Right lobe of liver (tissue), 6 donors: ENCODE results near the gene MEIS2. TPM values are rescaled to one million over a fixed set of nuclear protein-coding genes. Genes with fewer than 3 reads are reported as not detected.

Experiments used
- ATAC-seq, 4 donors: fragments of 200-7000 bp; cut with Tn5 transposase; one replicate each; pipeline ENCODE4 v1.9.1; 2020; ENCODE audit warnings: mild to moderate bottlenecking in 4 of 4, moderate library complexity in 4 of 4
- DNase-seq, 3 donors: peaks; one replicate each; pipeline ENCODE4 v3.0.0-alpha.2; 2020
- H3K27ac ChIP-seq, 3 donors: fragments of 200-600 bp; one replicate each; pipeline ENCODE4 v1.8.0; 2022
- H3K27me3 ChIP-seq, 2 donors: fragments of 200-600 bp; one replicate each; pipeline ENCODE4 v1.8.0; 2022
- H3K36me3 ChIP-seq, 4 donors: fragments of 200-600 bp; sonication (generic) in 1 of 4; one replicate each; pipeline versions ENCODE4 v1.5.1 to v1.8.0; 2017 to 2022; ENCODE audit warnings: control low read depth in 1 of 4
- H3K4me1 ChIP-seq, 4 donors: fragments of 200-600 bp; sonication (generic) in 1 of 4; one replicate each; pipeline versions ENCODE4 v1.5.1 to v1.8.0; 2017 to 2022; ENCODE audit warnings: control low read depth in 1 of 4
- H3K4me3 ChIP-seq, 3 donors: fragments of 200-600 bp; one replicate each; pipeline ENCODE4 v1.8.0; 2022
- H3K9me3 ChIP-seq, 4 donors: fragments of 200-600 bp; sonication (generic) in 1 of 4; one replicate each; pipeline versions ENCODE4 v1.5.1 to v1.8.0; 2017 to 2022; ENCODE audit warnings: control low read depth in 1 of 4
- POLR2A ChIP-seq: fragments of 450-650 bp; IDR thresholded peaks from one replicate; pipeline ENCODE4 v1.6.1; 2017; ENCODE audit warnings: antibody characterized with exemption, mild to moderate bottlenecking
- WGBS: methylation state at CpG from one replicate; pipeline ENCODE4 v1.1.6; 2018; ENCODE audit warnings: low coverage, low lambda C conversion rate; ENCODE audit not compliant: insufficient coverage; ENCODE audit errors: missing lambda C conversion rate; 5-methylcytosine and 5-hydroxymethylcytosine counted together
- intact Hi-C, 2 donors: fragments of 100-400 bp; cut with DNase I; formaldehyde crosslinking; loops; one replicate each; pipeline versions ENCODE4 v1.11.2 to v1.14.1; 2022
- total RNA-seq, 6 experiments: library from RNA; depleted of rRNA in 2 of 6; stranded (reverse); fragments of >200 nt in 2 of 6; fragmentation: NEBNext Ultra II Directional in 3 of 6; extraction: Animal tissue kit (Norgen Biotek cat#: 25700) in 3 of 6; gene quantifications; one replicate each; pipeline versions ENCODE4 v1.1.0 to v1.2.4, GENCODE V29; 2016 to 2023
- TF ChIP-seq, protein P1 (sequence below), 4 donors: fragments of 200-600 bp in 3 of 4; fragments of 450-650 bp in 1 of 4; IDR thresholded peaks; one replicate each; pipeline versions ENCODE4 v1.5.1 to v1.8.0; 2016 to 2022; ENCODE audit warnings: antibody characterized with exemption in 4 of 4, mild to moderate bottlenecking in 2 of 4
- donor health status: DM: no; HTN: yes; CAD: no.
- donor health status: DM: no; HTN: no; CAD: no.
- donor health status: DM: no; HTN: no; CAD: no.
- donor health status: DM: no; HTN: yes; CAD: no.
- donor health status: DM: no; HTN: yes; CAD: no.

MEIS2 gene
- total RNA-seq, 6 experiments from 2014 or later = 6.1 to 18.0 (median 7.9) TPM

DNA sequence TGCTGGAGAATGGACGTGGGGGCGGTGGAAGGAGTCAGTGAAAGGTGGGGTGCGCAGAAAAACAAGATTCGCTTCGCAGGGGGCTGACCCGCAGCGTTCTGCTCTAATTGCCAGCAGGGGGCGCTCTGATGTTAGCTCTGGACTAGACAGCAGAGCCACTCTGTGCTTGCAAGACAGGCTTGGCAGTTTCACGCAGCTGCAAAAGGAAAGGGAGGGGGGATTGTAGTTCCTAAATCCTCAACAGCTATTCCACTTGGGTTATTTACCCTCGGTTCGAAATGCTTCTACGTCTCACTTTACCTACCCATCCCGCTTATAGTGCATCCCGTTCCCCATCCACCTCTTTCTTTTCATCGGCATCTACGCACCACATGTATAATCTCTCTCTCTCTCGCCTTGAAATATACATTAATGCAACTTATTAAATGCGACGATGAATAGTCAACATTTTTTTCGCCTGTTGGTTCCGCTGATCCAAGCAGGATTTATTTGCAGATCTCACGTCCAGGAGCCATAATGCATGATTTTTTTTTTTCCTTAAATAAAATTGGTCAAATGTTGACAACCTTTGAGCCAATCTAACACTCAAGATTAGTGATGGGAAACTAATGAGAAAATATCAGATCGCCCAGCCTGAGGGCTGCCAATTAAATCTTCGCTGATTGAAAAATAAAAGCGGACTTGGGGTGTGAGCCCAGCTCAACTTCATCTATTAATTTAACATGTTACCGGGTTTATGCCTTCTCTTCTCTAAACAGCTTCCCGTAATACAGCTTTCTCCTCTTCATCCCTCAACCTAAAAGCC is 216.4 kb downstream of the MEIS2 start:
- H3K4me1 ChIP-seq = peaks cover 0 to 24% (median 0%) of the 10 kb centered on the region in 4 donors
- intact Hi-C loops = loop anchor here (10.0 kb wide), 2 partner anchors 221 to 241 kb away; partner anchors contain the start of gene MEIS2 (in 1 of the 2)

DNA sequence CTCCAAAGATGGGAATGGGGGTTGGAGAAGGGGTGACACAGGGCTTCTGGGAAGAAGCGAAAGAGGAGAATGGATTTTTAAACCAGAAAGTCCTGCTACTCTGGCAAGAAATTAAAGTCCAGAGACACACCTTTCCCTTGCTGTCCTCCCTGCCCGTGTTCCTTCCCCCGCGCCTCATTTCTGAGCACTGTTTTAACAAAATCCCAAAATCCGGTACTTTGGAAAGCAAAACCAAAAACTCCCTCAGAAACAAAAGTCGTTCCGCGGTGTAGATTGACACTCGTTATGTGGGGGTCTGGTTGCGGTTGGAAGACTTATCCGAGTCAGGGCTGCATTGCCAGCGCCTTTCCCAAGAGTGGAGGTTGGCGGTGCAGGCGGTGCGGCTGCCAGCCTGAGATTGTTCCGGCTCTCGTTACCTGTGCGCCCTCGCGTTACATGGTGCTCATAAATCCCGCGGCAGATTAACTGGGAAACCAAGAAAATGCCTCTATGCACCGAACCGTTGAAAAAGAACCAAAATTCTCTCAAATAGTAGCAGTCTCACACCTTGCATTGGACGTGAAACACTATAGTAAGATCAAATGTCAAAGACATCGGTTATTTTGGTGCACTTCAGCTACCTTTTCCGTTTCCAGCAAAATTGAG is 217.7 kb downstream of the MEIS2 start:
- peaks cover 0 to 40% of the 10 kb centered on the region in 2 donors for H3K27me3 ChIP-seq
- H3K36me3 ChIP-seq = no peaks in the 10 kb centered on the region
- TF ChIP-seq, protein P1, sequence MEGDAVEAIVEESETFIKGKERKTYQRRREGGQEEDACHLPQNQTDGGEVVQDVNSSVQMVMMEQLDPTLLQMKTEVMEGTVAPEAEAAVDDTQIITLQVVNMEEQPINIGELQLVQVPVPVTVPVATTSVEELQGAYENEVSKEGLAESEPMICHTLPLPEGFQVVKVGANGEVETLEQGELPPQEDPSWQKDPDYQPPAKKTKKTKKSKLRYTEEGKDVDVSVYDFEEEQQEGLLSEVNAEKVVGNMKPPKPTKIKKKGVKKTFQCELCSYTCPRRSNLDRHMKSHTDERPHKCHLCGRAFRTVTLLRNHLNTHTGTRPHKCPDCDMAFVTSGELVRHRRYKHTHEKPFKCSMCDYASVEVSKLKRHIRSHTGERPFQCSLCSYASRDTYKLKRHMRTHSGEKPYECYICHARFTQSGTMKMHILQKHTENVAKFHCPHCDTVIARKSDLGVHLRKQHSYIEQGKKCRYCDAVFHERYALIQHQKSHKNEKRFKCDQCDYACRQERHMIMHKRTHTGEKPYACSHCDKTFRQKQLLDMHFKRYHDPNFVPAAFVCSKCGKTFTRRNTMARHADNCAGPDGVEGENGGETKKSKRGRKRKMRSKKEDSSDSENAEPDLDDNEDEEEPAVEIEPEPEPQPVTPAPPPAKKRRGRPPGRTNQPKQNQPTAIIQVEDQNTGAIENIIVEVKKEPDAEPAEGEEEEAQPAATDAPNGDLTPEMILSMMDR (IDR thresholded peaks at IDR 0.05) = no peak
- no peak for TF ChIP-seq POLR2A
- ATAC-seq (peak; percentile 45 to 72 (median 58)), DNase-seq (peak in 2 of 3 donors; percentile 46 to 60)
- H3K9me3 ChIP-seq = no peaks in the 10 kb centered on the region
- peak overlapping the region in 2 of 3 donors; percentile 32 to 37 for H3K4me3 ChIP-seq
- 4% methylated on average over 21 of the region's 27 CpGs for WGBS
- H3K4me1 ChIP-seq = peaks cover 0 to 24% (median 0%) of the 10 kb centered on the region in 4 donors
- no peak overlapping the region for H3K27ac ChIP-seq
- intact Hi-C loops = loop anchor here (10.0 kb wide), 2 partner anchors 222 to 242 kb away; partner anchors contain the start of gene MEIS2 (in 1 of the 2)

More for the DNA sequence above, 216.4 kb downstream of the MEIS2 start:
- Histone ChIP-seq H3K36me3 (no peaks in the 10 kb centered on the region), H3K27me3 (peaks cover 0 to 40% of the 10 kb centered on the region in 2 donors), H3K27ac (no peak overlapping the region), H3K4me3 (peak overlapping the region; percentile 9 to 24 (median 17)), H3K9me3 (no peaks in the 10 kb centered on the region)
- TF ChIP-seq, protein P1 (IDR thresholded peaks at IDR 0.05) = peak; percentile 80 to 85 (median 82)
- TF ChIP-seq POLR2A = no peak
- ATAC-seq (peak; percentile 88 to 93 (median 88)), DNase-seq (peak; percentile 89 to 91 (median 90))
- 21% methylated on average over 25 of the region's 27 CpGs for WGBS

DNA sequence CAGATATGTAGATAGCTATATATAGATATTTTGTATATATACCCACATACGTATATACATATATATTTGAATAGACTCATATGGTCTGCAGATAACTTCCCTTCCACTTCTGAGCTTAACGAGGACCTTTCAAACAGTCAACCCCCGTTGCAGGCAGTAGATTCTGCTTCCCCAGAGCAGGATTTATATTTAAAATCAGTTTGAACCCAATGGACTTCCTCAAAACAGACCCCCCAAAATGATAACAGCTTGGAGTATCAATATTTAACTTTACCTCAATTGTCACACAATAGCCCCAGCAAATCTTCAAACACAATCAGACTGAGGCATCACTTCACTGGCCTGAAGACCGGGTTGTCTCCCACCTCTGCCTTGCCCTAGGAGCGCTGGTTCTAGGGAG is 218.3 kb downstream of the MEIS2 start:
- H3K36me3 ChIP-seq = no peaks in the 10 kb centered on the region
- DNase-seq (no peak), ATAC-seq (no peak)
- H3K27ac ChIP-seq = no peak overlapping the region
- TF ChIP-seq, protein P1 (IDR thresholded peaks at IDR 0.05) = no peak
- no peak for TF ChIP-seq POLR2A
- no peaks in the 10 kb centered on the region for H3K9me3 ChIP-seq
- intact Hi-C loops = loop anchor here (10.0 kb wide), 2 partner anchors 223 to 243 kb away; partner anchors contain the start of gene MEIS2 (in 1 of the 2)
- H3K4me1 ChIP-seq = peaks cover 0 to 24% (median 0%) of the 10 kb centered on the region in 4 donors
- H3K27me3 ChIP-seq = peaks cover 0 to 40% of the 10 kb centered on the region in 2 donors
- no peak overlapping the region for H3K4me3 ChIP-seq
- 14% methylated on average over 5 of the region's 5 CpGs for WGBS

DNA sequence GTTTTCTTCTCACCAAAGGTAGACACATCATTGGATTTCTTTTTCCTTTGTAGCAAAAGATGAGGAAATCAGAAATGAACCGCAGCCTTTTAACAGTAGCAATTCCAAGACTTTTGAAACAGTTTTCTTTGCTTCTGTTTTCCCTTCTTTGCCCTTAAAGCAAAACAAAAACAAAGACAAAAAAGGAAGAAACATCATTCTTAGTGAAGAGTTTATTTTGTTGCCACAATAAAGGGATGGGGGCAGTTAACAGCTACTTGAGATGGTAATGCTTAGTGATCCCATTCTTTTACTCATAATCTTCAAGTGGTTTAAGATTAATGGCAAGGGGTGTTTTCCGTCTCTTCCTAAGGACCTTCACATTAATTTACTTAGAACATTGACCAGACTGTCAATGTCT is 218.8 kb downstream of the MEIS2 start:
- Histone ChIP-seq H3K27me3 (peaks cover 0 to 40% of the 10 kb centered on the region in 2 donors), H3K4me3 (no peak overlapping the region), H3K9me3 (no peaks in the 10 kb centered on the region), H3K4me1 (peaks cover 0 to 24% (median 0%) of the 10 kb centered on the region in 4 donors), H3K36me3 (no peaks in the 10 kb centered on the region), H3K27ac (no peak overlapping the region)
- intact Hi-C loops = loop anchor here (10.0 kb wide), 2 partner anchors 223 to 243 kb away; partner anchors contain the start of gene MEIS2 (in 1 of the 2)
- no peak for TF ChIP-seq POLR2A
- TF ChIP-seq, protein P1 (IDR thresholded peaks at IDR 0.05) = no peak
- 42% methylated on average over 2 of the region's 2 CpGs for WGBS
- DNase-seq (no peak), ATAC-seq (no peak)
